ENCODE data around the gene IL18BP.

DNA sequence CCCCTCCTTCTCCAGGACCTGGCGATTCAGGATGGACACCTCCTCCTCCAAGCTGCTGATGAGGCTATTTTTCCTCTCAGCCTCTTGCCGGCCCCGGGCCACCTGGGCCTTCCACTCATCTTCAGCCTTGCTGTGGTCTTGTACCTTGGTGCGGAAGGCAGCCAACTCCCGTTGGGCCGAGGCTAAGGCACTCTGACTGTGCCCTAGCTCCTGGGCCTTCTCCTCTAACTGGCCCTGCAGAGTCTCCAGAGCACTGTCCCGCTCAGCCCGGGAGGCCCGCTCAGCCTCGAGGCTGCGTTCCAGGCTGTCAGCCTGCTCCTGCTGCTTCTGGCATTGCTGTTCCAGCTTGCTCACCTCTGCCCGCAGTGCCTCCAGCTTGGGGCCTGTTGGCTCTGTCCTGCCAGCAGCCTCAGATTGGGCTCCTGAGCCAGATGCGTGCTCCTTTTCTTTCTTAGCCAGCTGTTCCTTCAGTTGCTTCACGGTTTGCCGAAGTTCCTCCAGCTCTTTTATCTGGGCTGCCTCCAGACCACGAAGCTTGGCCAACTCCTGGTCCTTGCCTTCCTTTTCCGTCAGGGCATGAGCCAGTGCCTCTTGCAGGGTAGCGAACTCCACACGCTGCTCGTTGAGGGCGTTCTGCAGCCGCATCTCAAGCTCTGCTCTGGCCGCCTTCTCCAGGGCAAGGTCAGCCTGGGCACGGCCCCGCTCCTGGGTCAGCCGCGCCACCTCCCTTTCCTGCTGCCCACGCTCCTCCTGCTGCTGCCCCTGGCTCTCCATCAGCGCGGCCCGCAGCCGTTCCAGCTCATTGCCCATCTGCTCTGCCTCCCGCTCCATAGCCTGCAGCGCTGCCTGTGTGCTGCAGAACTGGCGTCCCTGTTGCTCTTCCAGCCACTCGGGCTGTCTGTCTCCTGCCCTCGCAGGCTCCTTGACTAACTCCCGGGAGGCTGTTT, 15.3 kb downstream of the IL18BP start:
- TF ChIP-seq ETV6 (IDR thresholded peaks at IDR 0.05; ENCODE audit: borderline replicate concordance in 1 of 2, low read depth in 2 of 2, low read length in 1 of 2) (no peak), ETV6 (CRISPR knock-in tag; IDR thresholded peaks at IDR 0.05; ENCODE audit: borderline replicate concordance) (no peak), POLR2A (conservative IDR thresholded peaks at IDR 0.05) (no peak), ARID4B (CRISPR knock-in tag; IDR thresholded peaks at IDR 0.05) (no peak), ETV5 (CRISPR knock-in tag; IDR thresholded peaks at IDR 0.05; ENCODE audit: low read depth) (no peak), NFATC3 (IDR thresholded peaks at IDR 0.05) (no peak), ZBTB49 (CRISPR knock-in tag; IDR thresholded peaks at IDR 0.05; ENCODE audit: borderline replicate concordance) (no peak), PTBP1 (IDR thresholded peaks at IDR 0.05; ENCODE audit: low read depth, low read length) (no peak), STAT5B (CRISPR knock-in tag; IDR thresholded peaks at IDR 0.05) (no peak), EZH2 (IDR thresholded peaks at IDR 0.05; ENCODE audit: borderline replicate concordance, low read depth, low read length) (no peak), NR3C1 (CRISPR knock-in tag; IDR thresholded peaks at IDR 0.05) (no peak), GTF2F1 (IDR thresholded peaks at IDR 0.05; ENCODE audit: low read depth, low read length) (no peak)
